ENCODE results near the gene CFAP299. TPM values are rescaled to one million over a fixed set of nuclear protein-coding genes. Genes with fewer than 3 reads are reported as not detected.

Gene CFAP299
- total and polyA plus RNA-seq, 9 of the 15 experiments (the other 6 are each of a cell fraction or from before 2014, with no cell fraction given): 0.09 to 3.0 (median 0.76) TPM

GRCh38 chr4:80610199-80610598, 274.7 kb downstream of the CFAP299 start (continued):
- TF ChIP-seq HDAC6 (IDR thresholded peaks at IDR 0.05; ENCODE audit: low read depth, low read length): no peak
- TF ChIP-seq, protein P1, sequence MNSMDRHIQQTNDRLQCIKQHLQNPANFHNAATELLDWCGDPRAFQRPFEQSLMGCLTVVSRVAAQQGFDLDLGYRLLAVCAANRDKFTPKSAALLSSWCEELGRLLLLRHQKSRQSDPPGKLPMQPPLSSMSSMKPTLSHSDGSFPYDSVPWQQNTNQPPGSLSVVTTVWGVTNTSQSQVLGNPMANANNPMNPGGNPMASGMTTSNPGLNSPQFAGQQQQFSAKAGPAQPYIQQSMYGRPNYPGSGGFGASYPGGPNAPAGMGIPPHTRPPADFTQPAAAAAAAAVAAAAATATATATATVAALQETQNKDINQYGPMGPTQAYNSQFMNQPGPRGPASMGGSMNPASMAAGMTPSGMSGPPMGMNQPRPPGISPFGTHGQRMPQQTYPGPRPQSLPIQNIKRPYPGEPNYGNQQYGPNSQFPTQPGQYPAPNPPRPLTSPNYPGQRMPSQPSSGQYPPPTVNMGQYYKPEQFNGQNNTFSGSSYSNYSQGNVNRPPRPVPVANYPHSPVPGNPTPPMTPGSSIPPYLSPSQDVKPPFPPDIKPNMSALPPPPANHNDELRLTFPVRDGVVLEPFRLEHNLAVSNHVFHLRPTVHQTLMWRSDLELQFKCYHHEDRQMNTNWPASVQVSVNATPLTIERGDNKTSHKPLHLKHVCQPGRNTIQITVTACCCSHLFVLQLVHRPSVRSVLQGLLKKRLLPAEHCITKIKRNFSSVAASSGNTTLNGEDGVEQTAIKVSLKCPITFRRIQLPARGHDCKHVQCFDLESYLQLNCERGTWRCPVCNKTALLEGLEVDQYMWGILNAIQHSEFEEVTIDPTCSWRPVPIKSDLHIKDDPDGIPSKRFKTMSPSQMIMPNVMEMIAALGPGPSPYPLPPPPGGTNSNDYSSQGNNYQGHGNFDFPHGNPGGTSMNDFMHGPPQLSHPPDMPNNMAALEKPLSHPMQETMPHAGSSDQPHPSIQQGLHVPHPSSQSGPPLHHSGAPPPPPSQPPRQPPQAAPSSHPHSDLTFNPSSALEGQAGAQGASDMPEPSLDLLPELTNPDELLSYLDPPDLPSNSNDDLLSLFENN (IDR thresholded peaks at IDR 0.05; ENCODE audit: low read depth in 2 of 2, low read length in 2 of 2): no peak
- TF ChIP-seq ID3 (CRISPR knock-in tag; IDR thresholded peaks at IDR 0.05): no peak
- TF ChIP-seq ID3 (tag; IDR thresholded peaks at IDR 0.05): no peak
- TF ChIP-seq SMARCB1 (IDR thresholded peaks at IDR 0.05; ENCODE audit: insufficient read length, low read depth): no peak
- no peak for TF ChIP-seq DPF2 (IDR thresholded peaks at IDR 0.05)
- TF ChIP-seq BRD9 (IDR thresholded peaks at IDR 0.05; ENCODE audit: low read depth, partially characterized antibody): no peak
- TF ChIP-seq ZBTB40 (IDR thresholded peaks at IDR 0.05): no peak
- TF ChIP-seq ZBTB40 (CRISPR knock-in tag; IDR thresholded peaks at IDR 0.05): no peak

Measured in K562 (cell line).